ENCODE data around the gene TMEM156. TPM values are rescaled to one million over a fixed set of nuclear protein-coding genes. Genes with fewer than 3 reads are reported as not detected.

Gene TMEM156
- total RNA-seq, 1 donor: under 0.01 TPM

DNA sequence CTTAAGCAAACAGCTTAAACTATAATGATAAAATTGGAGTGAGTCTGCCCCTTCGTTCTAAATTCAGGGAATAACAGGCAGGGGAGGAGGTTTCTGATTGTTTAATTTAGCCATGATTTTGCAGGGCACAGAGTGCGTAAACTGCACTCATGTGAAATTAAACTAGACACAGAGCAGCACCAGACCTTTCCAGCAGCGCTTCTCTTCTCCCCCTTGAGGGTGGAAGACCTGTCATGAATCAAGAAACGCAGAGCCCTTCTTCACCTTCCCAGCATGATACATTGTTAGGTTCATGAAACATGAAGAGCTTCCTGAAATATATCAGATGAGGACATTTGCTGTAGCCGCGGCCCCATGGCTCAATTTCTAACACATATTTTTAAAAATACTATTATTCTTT lies 101.5 kb downstream of the TMEM156 start:
- no peak overlapping the region for H3K4me3 ChIP-seq (ENCODE audit: low read depth, low read length)
- TF ChIP-seq CTCF (IDR thresholded peaks at IDR 0.05; ENCODE audit: insufficient read depth, low read depth, low read length): no peak
- no peak for DNase-seq (ENCODE audit: low read depth)

GRCh38 chr4:38930204-38930603 lies 102.0 kb downstream of the TMEM156 start:
- H3K4me3 ChIP-seq (ENCODE audit: low read depth, low read length): no peak overlapping the region
- no peak for TF ChIP-seq CTCF (IDR thresholded peaks at IDR 0.05; ENCODE audit: insufficient read depth, low read depth, low read length)
- no peak for DNase-seq (ENCODE audit: low read depth)

- DNase-seq (ENCODE audit: low read depth): no peak
Measured at GRCh38 chr4:38928974-38929373, 103.2 kb downstream of the TMEM156 start.

GRCh38 chr4:38928568-38928967 lies 103.6 kb downstream of the TMEM156 start:
- DNase-seq (ENCODE audit: low read depth): no peak
- no peak overlapping the region for H3K4me3 ChIP-seq (ENCODE audit: low read depth, low read length)
- no peak for TF ChIP-seq CTCF (IDR thresholded peaks at IDR 0.05; ENCODE audit: insufficient read depth, low read depth, low read length)

More at GRCh38 chr4:38928974-38929373, 103.2 kb downstream of the TMEM156 start:
- H3K4me3 ChIP-seq (ENCODE audit: low read depth, low read length): no peak overlapping the region
- no peak for TF ChIP-seq CTCF (IDR thresholded peaks at IDR 0.05; ENCODE audit: insufficient read depth, low read depth, low read length)

DNA sequence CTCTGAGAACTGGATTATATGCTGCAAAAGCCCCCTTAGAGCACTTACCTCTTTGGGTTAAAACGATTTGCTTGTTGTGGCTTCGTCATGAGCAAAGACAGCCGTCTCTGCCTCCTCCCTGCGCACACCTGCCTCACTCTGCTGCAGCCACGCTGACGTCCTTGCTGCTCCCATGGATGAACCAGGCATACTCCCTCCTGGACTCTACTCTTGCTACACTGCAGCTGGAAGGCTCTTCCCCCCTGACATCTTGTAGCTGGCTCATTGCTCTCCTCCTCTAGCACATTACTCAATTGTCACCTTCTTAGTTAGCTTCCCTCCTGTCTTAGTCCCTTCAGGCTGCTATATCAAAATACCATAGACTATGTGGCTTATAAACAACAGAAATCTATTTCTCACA lies 105.3 kb downstream of the TMEM156 start:
- no peak overlapping the region for H3K4me3 ChIP-seq (ENCODE audit: low read depth, low read length)
- no peak for DNase-seq (ENCODE audit: low read depth)
- no peak for TF ChIP-seq CTCF (IDR thresholded peaks at IDR 0.05; ENCODE audit: insufficient read depth, low read depth, low read length)

GRCh38 chr4:38925492-38926413 lies 106.5 kb downstream of the TMEM156 start:
- DNase-seq (ENCODE audit: low read depth): peak; percentile 54
- TF ChIP-seq CTCF (IDR thresholded peaks at IDR 0.05; ENCODE audit: insufficient read depth, low read depth, low read length): no peak
- no peak overlapping the region for H3K4me3 ChIP-seq (ENCODE audit: low read depth, low read length)

All from fibroblast of villous mesenchyme (primary cell).